Stimulated activated CD4-positive, alpha-beta T cell treated with anti-CD3 and anti-CD28 coated beads, Interleukin-1b, Interleukin-23, amount 100 ng/mL, for 24 hours (primary cell): ENCODE results near the gene EDIL3.
"Not testable (repeated sequence)": the region's sequence is repeated elsewhere in the genome, so short reads cannot be mapped to it uniquely, and the experiment has no call there.

Source experiments
- DNase-seq, 4 experiments: peaks; one replicate each; pipeline ENCODE4 v3.0.0-alpha.2; 2020; ENCODE audit warnings: low read depth in 4 of 4, low spot score in 1 of 4

EDIL3 gene

GRCh38 chr5:84197538-84197937 is 187.1 kb downstream of the EDIL3 start:
- DNase-seq = no peak

DNA sequence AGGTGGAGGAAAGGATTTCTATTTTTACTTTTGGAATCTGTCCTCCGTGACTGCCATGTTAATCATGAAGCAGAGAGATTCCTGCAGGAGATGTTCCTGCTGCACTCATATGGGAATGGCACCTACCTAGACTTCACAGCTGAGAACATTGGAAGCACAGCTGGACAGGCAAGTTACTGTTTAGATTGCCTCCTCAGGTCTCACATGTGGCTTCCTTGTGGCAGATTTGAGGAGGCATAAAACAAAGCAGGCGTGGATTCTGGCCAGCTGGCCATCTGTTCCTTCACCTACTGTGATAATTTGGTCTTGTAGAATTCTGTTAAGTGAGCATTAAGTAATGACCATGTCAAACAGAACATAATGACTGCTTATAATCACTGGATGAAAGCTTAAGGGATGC is 193.4 kb downstream of the EDIL3 start:
- no peak for DNase-seq

- no peak for DNase-seq
These were observed 199.8 kb downstream of the EDIL3 start for GRCh38 chr5:84184857-84185256.

DNA sequence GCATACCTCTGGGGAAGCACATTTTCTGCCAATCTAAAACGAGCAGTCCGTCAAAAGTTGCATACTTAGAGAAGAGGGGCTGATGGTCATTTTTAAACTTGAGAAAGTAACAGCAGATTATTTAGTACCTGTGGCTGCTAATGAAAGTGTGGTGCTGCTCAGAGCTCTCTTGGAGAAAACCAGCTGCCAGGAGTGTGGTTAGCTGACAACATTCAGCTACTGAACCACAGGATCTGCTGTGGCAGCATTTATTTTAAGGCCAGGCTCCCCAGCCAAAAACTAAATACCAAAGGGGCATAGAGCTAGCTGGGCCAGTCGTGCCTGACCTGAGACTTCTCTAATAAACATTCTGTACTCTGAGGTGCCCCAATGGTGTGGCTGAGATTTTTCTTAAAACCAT is 203.6 kb downstream of the EDIL3 start:
- no peak for DNase-seq

DNA sequence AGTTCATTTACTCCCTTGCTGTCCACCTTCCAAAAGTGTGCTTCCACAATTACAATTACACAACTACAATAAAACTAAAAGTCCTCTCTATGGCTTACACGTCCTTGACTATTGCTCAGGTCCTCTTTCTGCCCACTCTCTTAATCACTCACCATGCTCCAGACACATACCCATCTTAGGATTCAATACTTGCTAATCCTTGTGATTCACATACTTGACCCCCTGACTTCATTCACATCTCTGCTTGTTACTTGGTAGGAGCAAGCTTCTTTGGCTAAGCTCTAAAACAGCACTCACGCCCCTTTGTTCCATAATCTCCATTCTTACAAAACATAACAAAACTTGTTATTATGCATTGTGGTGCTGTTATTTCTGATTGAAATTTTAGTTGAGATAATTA is 215.8 kb downstream of the EDIL3 start:
- DNase-seq = no peak

DNA sequence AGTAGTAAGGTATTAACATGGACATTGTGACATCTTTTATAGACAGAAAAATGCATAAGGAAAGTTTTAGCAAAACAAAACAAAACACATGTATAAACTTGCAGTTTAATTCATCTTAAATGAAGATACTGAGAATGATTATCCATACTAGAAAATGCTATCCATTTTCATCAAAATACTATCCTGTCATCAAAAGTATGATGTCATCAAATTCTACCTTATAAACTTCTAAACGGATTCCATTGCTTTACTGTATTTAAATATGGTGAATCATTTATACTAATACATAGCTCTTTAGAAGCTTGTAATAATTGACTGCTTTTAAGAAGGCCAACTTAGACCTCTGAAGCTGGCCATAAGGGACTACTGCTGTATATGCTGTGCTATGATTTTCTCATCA is 221.0 kb downstream of the EDIL3 start:
- no peak for DNase-seq

- no peak for DNase-seq
These were observed 222.0 kb downstream of the EDIL3 start for GRCh38 chr5:84162695-84163094.

GRCh38 chr5:84160650-84161049 is 224.0 kb downstream of the EDIL3 start:
- DNase-seq = not testable (repeated sequence)

DNA sequence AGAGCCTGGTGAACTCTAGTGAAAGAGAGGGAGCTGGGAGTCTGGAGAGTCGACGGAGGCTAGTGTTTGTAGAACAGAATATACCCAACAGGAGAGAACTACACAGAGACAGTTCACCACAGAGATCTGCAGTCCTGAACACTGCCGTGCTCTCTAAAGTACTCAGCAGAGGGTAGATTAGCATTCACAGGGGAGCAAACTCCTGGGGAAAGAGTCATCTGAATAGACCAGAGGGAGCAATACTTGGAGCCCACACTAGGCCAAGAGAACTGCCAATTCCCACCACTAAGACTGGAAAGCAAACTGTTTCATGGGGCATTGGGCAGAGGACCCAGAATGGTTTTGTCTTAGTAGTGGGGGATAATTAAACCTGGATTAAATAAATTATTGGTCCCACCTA is 235.6 kb downstream of the EDIL3 start:
- DNase-seq = no peak

- no peak for DNase-seq
These were observed 236.0 kb downstream of the EDIL3 start for GRCh38 chr5:84148651-84149050.

DNA sequence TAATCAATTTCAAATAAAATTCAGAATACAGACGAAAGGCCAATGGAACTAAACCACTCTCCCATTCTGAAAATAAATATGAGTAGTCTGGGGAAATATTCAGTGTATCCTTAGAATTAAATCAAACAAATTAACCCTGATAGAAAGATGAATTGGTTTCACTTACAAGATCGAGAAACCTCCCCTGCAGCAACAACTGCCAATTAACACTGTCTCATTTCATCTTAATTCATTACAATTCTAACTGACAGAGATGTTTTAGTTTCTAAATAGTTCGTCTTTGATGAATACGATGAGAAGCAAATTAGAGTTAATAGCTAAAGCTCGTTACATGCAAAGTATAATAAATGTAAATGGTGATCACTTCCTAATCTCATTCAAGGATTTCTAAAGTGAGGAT is 247.1 kb downstream of the EDIL3 start:
- DNase-seq = no peak

GRCh38 chr5:84131372-84131771 is 253.3 kb downstream of the EDIL3 start:
- no peak for DNase-seq

DNA sequence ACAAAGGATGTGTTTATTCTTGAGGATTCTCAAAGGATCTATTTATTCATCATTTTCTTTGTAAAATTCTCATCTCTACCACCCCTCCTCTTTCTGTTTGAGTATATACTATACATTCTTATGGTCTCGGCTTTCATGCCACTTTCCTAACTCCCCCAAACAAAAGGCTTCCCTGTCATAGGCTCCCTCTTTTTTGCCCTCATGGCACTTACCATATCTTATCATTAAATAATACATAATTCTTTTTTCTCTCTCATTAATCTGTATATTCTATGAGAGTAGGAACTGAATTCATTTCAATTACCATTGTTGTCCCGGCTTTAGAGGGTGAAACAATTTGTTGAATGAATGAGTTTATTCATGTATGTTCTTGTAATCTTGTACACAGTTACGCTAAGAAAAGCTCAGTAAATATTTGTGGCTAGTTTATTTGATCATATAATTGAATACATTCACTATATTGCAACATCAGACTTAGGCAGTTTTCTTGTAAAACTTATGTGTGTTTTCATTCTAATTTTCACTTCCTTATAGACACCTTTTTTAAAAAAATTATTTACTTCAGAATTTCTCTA is 254.6 kb downstream of the EDIL3 start:
- DNase-seq = no peak

DNA sequence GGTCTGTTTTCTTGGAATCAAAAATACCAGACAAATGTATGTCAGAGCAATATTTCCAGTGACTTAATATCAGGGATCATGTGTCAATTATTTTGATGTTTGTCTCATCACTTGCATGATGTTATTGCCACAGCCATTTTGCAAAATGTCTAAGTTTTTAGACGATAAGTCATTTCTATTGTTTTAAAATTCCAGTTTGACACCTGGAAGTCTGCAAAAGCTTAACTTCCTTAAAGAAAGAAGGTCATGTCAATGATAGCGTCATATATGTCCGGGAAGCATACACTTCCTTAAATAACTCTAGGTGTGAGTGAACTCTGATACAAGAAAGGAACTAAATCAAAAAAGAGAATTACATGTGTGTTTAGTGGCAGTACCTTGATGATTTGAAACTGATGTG is 259.5 kb downstream of the EDIL3 start:
- DNase-seq = no peak

DNA sequence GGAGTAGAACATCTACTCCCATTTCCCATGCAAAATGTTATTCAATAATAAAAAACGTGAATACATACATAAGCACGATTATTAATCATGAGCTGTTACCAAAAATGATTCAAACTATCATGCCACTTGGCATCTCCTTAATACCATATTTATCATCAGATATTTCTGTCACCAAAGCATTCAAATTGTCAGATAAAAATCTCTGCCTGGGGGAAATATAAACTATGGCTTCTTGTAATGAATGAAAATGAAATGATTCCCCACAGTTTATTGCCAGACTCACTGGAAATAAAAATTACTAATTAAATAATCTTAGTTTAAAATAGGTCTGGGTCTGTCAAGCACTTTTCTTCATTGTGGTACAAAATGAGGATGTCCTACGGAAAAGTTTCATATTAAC is 265.4 kb downstream of the EDIL3 start:
- no peak for DNase-seq

DNA sequence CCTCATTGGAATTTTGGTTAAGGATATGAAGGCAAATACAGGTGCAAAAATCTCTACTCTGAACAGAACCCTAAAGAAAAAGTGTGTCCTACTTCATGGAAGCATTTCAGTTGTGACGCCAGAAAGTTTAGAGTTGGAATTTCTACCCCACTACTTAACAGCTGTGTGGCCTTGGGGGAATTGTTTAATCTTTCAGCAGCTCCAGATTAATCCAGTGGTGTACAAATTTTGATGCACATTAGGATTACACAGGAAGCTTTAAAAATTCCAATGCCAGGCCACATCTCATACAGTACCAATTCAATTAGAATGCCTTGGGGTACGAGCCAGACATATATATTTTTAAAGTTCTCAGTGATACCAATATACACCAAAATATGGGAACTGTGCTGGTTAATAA is 266.1 kb downstream of the EDIL3 start:
- no peak for DNase-seq

GRCh38 chr5:84115727-84116126 is 269.0 kb downstream of the EDIL3 start:
- no peak for DNase-seq

- DNase-seq = no peak
These were observed 271.2 kb downstream of the EDIL3 start for GRCh38 chr5:84113246-84114105.

DNA sequence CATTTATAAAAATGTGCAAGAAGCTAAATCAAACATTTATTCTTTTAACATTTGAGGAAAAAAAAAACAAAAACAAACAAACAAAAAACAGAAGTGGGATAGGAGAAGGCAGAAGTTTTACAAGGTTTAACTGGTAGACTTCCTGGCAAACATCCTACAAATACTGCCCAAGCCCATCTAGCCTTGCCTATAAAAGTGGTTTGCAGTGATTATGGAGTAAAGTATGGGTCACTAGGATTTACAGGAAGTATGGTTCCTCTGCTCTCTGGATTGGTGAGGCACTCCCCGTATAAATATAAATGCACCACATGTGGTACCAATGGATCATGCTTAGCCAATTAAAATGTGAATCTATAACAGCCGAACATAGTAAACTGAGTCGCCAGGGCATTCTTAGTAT is 291.9 kb downstream of the EDIL3 start:
- DNase-seq = no peak

DNA sequence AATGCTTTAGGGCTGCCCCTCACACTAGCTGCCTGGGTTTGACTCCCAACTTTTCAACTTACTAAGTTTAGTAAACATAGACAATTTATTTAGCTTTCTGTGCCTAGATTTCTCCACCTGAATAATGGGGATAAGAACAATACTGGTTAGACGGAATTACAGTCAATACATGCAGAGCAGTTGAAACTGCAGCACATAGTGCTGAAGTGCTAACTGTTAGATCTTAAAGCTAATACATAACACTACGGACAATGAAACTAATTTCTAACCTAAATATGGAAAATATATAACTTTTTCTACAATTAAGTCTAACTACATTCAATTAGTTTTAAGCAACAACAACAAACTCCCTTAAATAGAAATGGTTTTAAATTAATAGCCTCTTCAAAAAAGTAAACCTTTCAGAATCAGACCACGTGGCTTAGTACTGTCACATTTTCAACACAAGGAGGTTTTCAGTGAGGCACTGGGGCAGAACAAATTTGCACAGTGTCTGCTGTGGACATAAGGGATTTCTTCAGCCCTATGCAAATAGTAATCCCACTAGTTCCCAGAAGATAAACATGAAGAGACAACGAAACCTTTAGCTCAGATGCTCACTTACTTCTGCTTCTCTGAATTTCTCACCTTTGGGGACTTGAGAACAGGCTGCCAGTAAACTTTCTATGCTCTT is 293.4 kb downstream of the EDIL3 start:
- DNase-seq = no peak

DNA sequence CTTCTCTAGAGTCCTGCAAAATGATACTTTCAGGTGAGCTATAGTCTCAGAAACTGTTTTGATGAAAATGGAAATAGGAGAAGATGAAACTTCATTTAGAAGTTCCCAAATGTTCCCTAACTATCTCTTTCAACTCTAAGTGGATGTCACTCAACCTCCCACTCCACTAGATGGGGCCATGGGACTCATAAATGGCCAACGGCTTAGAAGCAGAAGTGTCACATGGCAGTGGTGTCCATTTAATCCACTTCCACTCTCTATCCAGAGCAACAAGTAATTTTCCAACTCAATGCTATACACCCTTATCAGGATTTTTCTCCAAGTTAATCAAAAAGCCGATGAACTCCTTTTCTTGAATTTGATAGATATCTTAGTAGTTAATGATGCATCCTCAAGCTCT is 295.7 kb downstream of the EDIL3 start:
- no peak for DNase-seq

DNA sequence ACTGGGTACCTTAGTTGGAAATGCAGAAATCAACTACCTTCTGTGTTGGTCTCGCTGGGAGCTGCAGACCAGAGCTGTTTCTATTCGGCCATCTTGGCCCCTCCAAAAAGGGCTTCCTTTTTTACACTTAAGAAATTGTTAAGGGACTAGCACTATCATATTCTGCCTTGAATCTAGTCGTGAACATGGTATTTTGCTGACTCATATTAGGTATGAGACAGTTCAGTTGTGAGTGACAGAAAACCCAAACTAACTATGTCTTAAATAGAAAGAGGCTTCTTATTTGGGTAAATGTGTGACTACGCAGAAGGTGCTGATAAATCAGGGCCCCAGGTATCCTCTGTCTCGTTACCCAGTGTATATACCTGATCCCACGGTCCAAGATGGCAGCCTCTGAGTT is 298.2 kb downstream of the EDIL3 start:
- no peak for DNase-seq
